ENCODE data around the gene IFT81.

IFT81 gene

GRCh38 chr12:110234331-110234751, 110.2 kb downstream of the IFT81 start:
- Histone ChIP-seq H2AFZ (ENCODE audit: low read length) (no peak overlapping the region), H3K9me3 (replicated peaks; ENCODE audit: insufficient read depth, low read length) (no peaks in the 10 kb centered on the region), H3F3A (ENCODE audit: insufficient read depth, low read length) (no peaks in the 10 kb centered on the region), H4K20me1 (ENCODE audit: insufficient read depth, low read length) (no peaks in the 10 kb centered on the region), H3K4me2 (ENCODE audit: low read depth, low read length) (no peak overlapping the region), H3K79me2 (ENCODE audit: low read length) (no peaks in the 10 kb centered on the region), H3K9me2 (replicated peaks; ENCODE audit: insufficient read depth, low read length) (no peaks in the 10 kb centered on the region), H3K36me3 (replicated peaks; ENCODE audit: insufficient read depth, low read length) (no peaks in the 10 kb centered on the region), H3K9ac (ENCODE audit: low read length) (no peak overlapping the region), H3K27ac (ENCODE audit: low read length) (no peak overlapping the region), H3K4me1 (ENCODE audit: low read length) (no peaks in the 10 kb centered on the region), H3K4me3 (ENCODE audit: low read length) (no peak overlapping the region), H3K27me3 (replicated peaks; ENCODE audit: insufficient read depth, low read length) (no peaks in the 10 kb centered on the region)
- no peak for TF ChIP-seq EZH2 (optimal IDR thresholded peaks at IDR 0.05; ENCODE audit: low read depth, low read length)
- TF ChIP-seq EZH2phosphoT487 (IDR thresholded peaks at IDR 0.05; ENCODE audit: low read length), result no peak
- no peak for TF ChIP-seq CTCF (IDR thresholded peaks at IDR 0.05; ENCODE audit: low read length)
- DNase-seq, result no peak

GRCh38 chr12:110234755-110235154, 110.6 kb downstream of the IFT81 start:
- no peak overlapping the region for H3K4me2 ChIP-seq (ENCODE audit: low read depth, low read length)
- H2AFZ ChIP-seq (ENCODE audit: low read length), result no peak overlapping the region
- H4K20me1 ChIP-seq (ENCODE audit: insufficient read depth, low read length), result no peaks in the 10 kb centered on the region
- no peak for DNase-seq
- TF ChIP-seq EZH2phosphoT487 (IDR thresholded peaks at IDR 0.05; ENCODE audit: low read length) (no peak), CTCF (IDR thresholded peaks at IDR 0.05; ENCODE audit: low read length) (no peak)
- H3K27ac ChIP-seq (ENCODE audit: low read length), result no peak overlapping the region
- H3K79me2 ChIP-seq (ENCODE audit: low read length), result no peaks in the 10 kb centered on the region
- H3K27me3 ChIP-seq (replicated peaks; ENCODE audit: insufficient read depth, low read length), result no peaks in the 10 kb centered on the region
- H3K4me3 ChIP-seq (ENCODE audit: low read length), result no peak overlapping the region
- H3K9me3 ChIP-seq (replicated peaks; ENCODE audit: insufficient read depth, low read length), result no peaks in the 10 kb centered on the region
- H3F3A ChIP-seq (ENCODE audit: insufficient read depth, low read length), result no peaks in the 10 kb centered on the region
- H3K9me2 ChIP-seq (replicated peaks; ENCODE audit: insufficient read depth, low read length), result no peaks in the 10 kb centered on the region
- H3K36me3 ChIP-seq (replicated peaks; ENCODE audit: insufficient read depth, low read length), result no peaks in the 10 kb centered on the region
- no peak overlapping the region for H3K9ac ChIP-seq (ENCODE audit: low read length)
- no peaks in the 10 kb centered on the region for H3K4me1 ChIP-seq (ENCODE audit: low read length)

- no peak for DNase-seq
- TF ChIP-seq EZH2 (optimal IDR thresholded peaks at IDR 0.05; ENCODE audit: low read depth, low read length) (no peak), CTCF (IDR thresholded peaks at IDR 0.05; ENCODE audit: low read length) (no peak), EZH2phosphoT487 (IDR thresholded peaks at IDR 0.05; ENCODE audit: low read length) (no peak)
- no peak overlapping the region for H3K4me3 ChIP-seq (ENCODE audit: low read length)
- no peak overlapping the region for H2AFZ ChIP-seq (ENCODE audit: low read length)
- H4K20me1 ChIP-seq (ENCODE audit: insufficient read depth, low read length), result no peaks in the 10 kb centered on the region
- H3K27me3 ChIP-seq (replicated peaks; ENCODE audit: insufficient read depth, low read length), result no peaks in the 10 kb centered on the region
- no peak overlapping the region for H3K9ac ChIP-seq (ENCODE audit: low read length)
- H3K9me2 ChIP-seq (replicated peaks; ENCODE audit: insufficient read depth, low read length), result no peaks in the 10 kb centered on the region
- no peaks in the 10 kb centered on the region for H3K36me3 ChIP-seq (replicated peaks; ENCODE audit: insufficient read depth, low read length)
- no peaks in the 10 kb centered on the region for H3K9me3 ChIP-seq (replicated peaks; ENCODE audit: insufficient read depth, low read length)
- H3F3A ChIP-seq (ENCODE audit: insufficient read depth, low read length), result no peaks in the 10 kb centered on the region
- H3K27ac ChIP-seq (ENCODE audit: low read length), result no peak overlapping the region
- no peak overlapping the region for H3K4me2 ChIP-seq (ENCODE audit: low read depth, low read length)
- H3K79me2 ChIP-seq (ENCODE audit: low read length), result no peaks in the 10 kb centered on the region
- no peaks in the 10 kb centered on the region for H3K4me1 ChIP-seq (ENCODE audit: low read length)
Observed at GRCh38 chr12:110235383-110235782, 111.2 kb downstream of the IFT81 start.
